HG02884 (cell line): ENCODE data around the gene CTAGE1.

Experiments used
- ATAC-seq: cut with Tn5 transposase; IDR thresholded peaks from one replicate; pipeline ENCODE4 v1.9.1; 2021; ENCODE audit warnings: mild to moderate bottlenecking, moderate library complexity; ENCODE audit not compliant: unreplicated experiment

The CTAGE1 gene

GRCh38 chr18:22436136-22436535, 18.4 kb upstream of the CTAGE1 start:
- no peak for ATAC-seq

GRCh38 chr18:22434973-22435608, 17.4 kb upstream of the CTAGE1 start:
- no peak for ATAC-seq

- ATAC-seq = no peak
Observed at GRCh38 chr18:22433956-22434355, 16.2 kb upstream of the CTAGE1 start.

GRCh38 chr18:22432657-22433137, 15.0 kb upstream of the CTAGE1 start:
- no peak for ATAC-seq

GRCh38 chr18:22429564-22429963, 11.8 kb upstream of the CTAGE1 start:
- ATAC-seq = no peak

- ATAC-seq = no peak
Observed at GRCh38 chr18:22428672-22429071, 11.0 kb upstream of the CTAGE1 start.

- ATAC-seq = no peak
Observed at GRCh38 chr18:22427822-22428549, 10.3 kb upstream of the CTAGE1 start.

- ATAC-seq = no peak
Observed at GRCh38 chr18:22424565-22424963, 6.8 kb upstream of the CTAGE1 start.

- ATAC-seq = no peak
Observed at GRCh38 chr18:22423878-22424564, 6.3 kb upstream of the CTAGE1 start.

GRCh38 chr18:22422909-22423548, 5.3 kb upstream of the CTAGE1 start:
- no peak for ATAC-seq

- ATAC-seq = no peak
Observed at GRCh38 chr18:22420652-22421051, 2.9 kb upstream of the CTAGE1 start.

GRCh38 chr18:22412176-22412911, 5.4 kb downstream of the CTAGE1 start:
- no peak for ATAC-seq

GRCh38 chr18:22411446-22411845, 6.3 kb downstream of the CTAGE1 start:
- no peak for ATAC-seq

GRCh38 chr18:22410126-22410525, 7.6 kb downstream of the CTAGE1 start:
- no peak for ATAC-seq

- ATAC-seq = no peak
Observed at GRCh38 chr18:22409445-22409844, 8.3 kb downstream of the CTAGE1 start.

GRCh38 chr18:22408059-22408458, 9.7 kb downstream of the CTAGE1 start:
- no peak for ATAC-seq

- ATAC-seq = no peak
Observed at GRCh38 chr18:22405142-22405541, 12.6 kb downstream of the CTAGE1 start.

- ATAC-seq = no peak
Observed at GRCh38 chr18:22403950-22404349, 13.8 kb downstream of the CTAGE1 start.

GRCh38 chr18:22399949-22400348, 17.8 kb downstream of the CTAGE1 start:
- ATAC-seq = no peak

GRCh38 chr18:22398464-22398863, 19.3 kb downstream of the CTAGE1 start:
- ATAC-seq = no peak

GRCh38 chr18:22394428-22394827, 23.3 kb downstream of the CTAGE1 start:
- no peak for ATAC-seq
